HCT116 (cell line): ENCODE data around the gene SBSN. TPM values are rescaled to one million over a fixed set of nuclear protein-coding genes. Genes with fewer than 3 reads are reported as not detected.

Experiments
- ATAC-seq: fragments of 200-7000 bp; cut with Tn5 transposase; 2 replicates; pipeline ENCODE4 v1.9.1; 2020; ENCODE audit warnings: mild to moderate bottlenecking, moderate library complexity
- BruUV-seq: library from RNA; stranded (reverse); fragments of 400-500 nt; replicated peaks from 2 replicates; lab custom pipeline; 2021; lab: Mats Ljungman, UMichigan
- CTCF ChIA-PET: fragments of 300-600 bp; sonication (Branson Sonifier 250); formaldehyde crosslinking; loops from one replicate; lab custom pipeline; 2021; ENCODE audit warnings: antibody characterized with exemption; lab: Charles Lee
- POLR2A ChIA-PET: fragments of 300-600, 350-600 bp; sonication (Branson Sonifier 250); formaldehyde crosslinking; loops from one replicate; lab custom pipeline; 2021; ENCODE audit warnings: antibody characterized with exemption; lab: Charles Lee
- RAD21 ChIA-PET, 2 experiments: fragments of 300-600 bp; sonication (Branson Sonifier 250); formaldehyde crosslinking; loops; one replicate each; lab custom pipeline; 2023; ENCODE audit warnings: low total read pairs in 2 of 2; ENCODE audit not compliant: uncharacterized antibody in 2 of 2, unreplicated experiment in 2 of 2, low non-redundant PET in 1 of 2; lab: Charles Lee
- DNase-seq: peaks from one replicate; pipeline ENCODE4 v3.0.0-alpha.2; 2010; ENCODE audit warnings: low read depth, low spot score
- H2AFZ ChIP-seq: fragments of 200-600 bp; shearing (Covaris generic), sonication (generic); 2 replicates; pipeline ENCODE4 v1.6.1; 2017; ENCODE audit warnings: low read depth, mixed run types, mixed read lengths, antibody characterized with exemption, low read length; ENCODE audit not compliant: poor library complexity, severe bottlenecking
- H3K27ac ChIP-seq: 2 replicates; pipeline ENCODE4 v1.5.1; 2012; ENCODE audit warnings: low read depth, low read length
- H3K27me3 ChIP-seq: fragments of 200-600 bp; sonication (generic); 2 replicates; pipeline ENCODE4 v1.6.1; 2016; ENCODE audit warnings: mixed run types, low read length, mixed read lengths; ENCODE audit not compliant: insufficient read depth
- H3K36me3 ChIP-seq, 2 experiments: fragments of 200-500 bp in 1 of 2; fragments of 200-600 bp in 1 of 2; sonication (Bioruptor generic) in 1 of 2; sonication (generic) in 1 of 2; 2 replicates each; pipeline versions ENCODE4 v1.5.1 to v1.6.1; 2014 to 2016; ENCODE audit warnings: low read length in 2 of 2, inconsistent platforms in 1 of 2, mixed read lengths in 1 of 2, mixed run types in 1 of 2; ENCODE audit not compliant: insufficient read depth in 2 of 2, control insufficient read depth in 1 of 2
- H3K4me1 ChIP-seq, 2 experiments: fragments of 200-600 bp in 1 of 2; sonication (generic) in 1 of 2; 2 replicates each; pipeline versions ENCODE4 v1.5.1 to v1.6.1; 2012 to 2017; ENCODE audit warnings: low read length in 2 of 2, inconsistent platforms in 1 of 2, mild to moderate bottlenecking in 1 of 2, mixed read lengths in 1 of 2, mixed run types in 1 of 2, moderate library complexity in 1 of 2; ENCODE audit not compliant: insufficient read depth in 2 of 2, control insufficient read depth in 1 of 2
- H3K4me2 ChIP-seq: fragments of 200-600 bp; sonication (generic); 2 replicates; pipeline ENCODE4 v1.6.1; 2017; ENCODE audit warnings: mixed run types, low read length, mixed read lengths
- H3K4me3 ChIP-seq, 2 experiments: fragments of 200-600 bp in 1 of 2; sonication (generic) in 1 of 2; replicated peaks in 1 of 2; 2 replicates each; pipeline ENCODE4 v1.5.1; 2011 to 2016; ENCODE audit warnings: low read length in 2 of 2, control low read depth in 1 of 2, low read depth in 1 of 2, mild to moderate bottlenecking in 1 of 2, mixed read lengths in 1 of 2, mixed run types in 1 of 2
- H3K79me2 ChIP-seq: fragments of 200-600 bp; sonication (generic); 2 replicates; pipeline ENCODE4 v1.6.1; 2017; ENCODE audit warnings: mild to moderate bottlenecking, mixed run types, low read length, moderate library complexity, mixed read lengths; ENCODE audit not compliant: insufficient read depth
- H3K9ac ChIP-seq: fragments of 200-600 bp; sonication (generic); 2 replicates; pipeline ENCODE4 v1.6.1; 2016; ENCODE audit warnings: low read length, mixed read lengths
- H3K9me2 ChIP-seq: fragments of 200-600 bp; sonication (generic), shearing (Covaris generic); 2 replicates; pipeline ENCODE4 v1.6.1; 2017; ENCODE audit warnings: mixed run types, mild to moderate bottlenecking, moderate library complexity; ENCODE audit not compliant: insufficient read depth
- H3K9me3 ChIP-seq, 2 experiments: fragments of 200-500 bp in 1 of 2; fragments of 200-600 bp in 1 of 2; sonication (Bioruptor generic) in 1 of 2; sonication (generic) in 1 of 2; 2 replicates each; pipeline ENCODE4 v1.6.1; 2014 to 2017; ENCODE audit warnings: low read length in 2 of 2, mixed read lengths in 2 of 2, inconsistent platforms in 1 of 2, low read depth in 1 of 2, mild to moderate bottlenecking in 1 of 2, mixed run types in 1 of 2, moderate library complexity in 1 of 2; ENCODE audit not compliant: control insufficient read depth in 1 of 2, insufficient read depth in 1 of 2
- H4K20me1 ChIP-seq: fragments of 200-600 bp; sonication (generic), shearing (Covaris generic); 2 replicates; pipeline ENCODE4 v1.6.1; 2017; ENCODE audit warnings: mixed run types, mild to moderate bottlenecking, moderate library complexity; ENCODE audit not compliant: insufficient read depth
- CBX3 ChIP-seq: IDR thresholded peaks from 2 replicates; pipeline ENCODE4 v1.6.1; 2012; ENCODE audit warnings: low read depth
- CEBPB ChIP-seq: IDR thresholded peaks from 2 replicates; pipeline ENCODE4 v1.6.1; 2012; ENCODE audit warnings: low read depth
- CTCF ChIP-seq, 3 experiments: fragments of 200-600 bp in 1 of 3; sonication (generic) in 1 of 3; IDR thresholded peaks in 2 of 3; conservative IDR thresholded peaks in 1 of 3; 2 replicates each; pipeline ENCODE4 v1.5.1; 2012 to 2017; ENCODE audit warnings: low read depth in 2 of 3, low read length in 2 of 3, antibody characterized with exemption in 1 of 3, borderline replicate concordance in 1 of 3, control low read depth in 1 of 3, mild to moderate bottlenecking in 1 of 3, mixed read lengths in 1 of 3, mixed run types in 1 of 3, moderate library complexity in 1 of 3; ENCODE audit not compliant: insufficient read depth in 1 of 3
- EGR1 ChIP-seq: IDR thresholded peaks from 2 replicates; pipeline ENCODE4 v1.6.1; 2012; ENCODE audit warnings: low read depth
- ELF1 ChIP-seq: IDR thresholded peaks from 2 replicates; pipeline ENCODE4 v1.6.1; 2012; ENCODE audit warnings: low read depth, borderline replicate concordance
- EZH2 ChIP-seq: fragments of 200-600 bp; sonication (generic); IDR thresholded peaks from 2 replicates; pipeline ENCODE4 v1.6.1; 2017; ENCODE audit warnings: antibody characterized with exemption, mixed run types
- EZH2phosphoT487 ChIP-seq: fragments of 200-600 bp; IDR thresholded peaks from 2 replicates; pipeline ENCODE4 v1.6.1; 2018; ENCODE audit warnings: antibody characterized with exemption, borderline replicate concordance
- FOSL1 ChIP-seq: IDR thresholded peaks from 2 replicates; pipeline ENCODE4 v1.6.1; 2012; ENCODE audit warnings: low read depth
- JUND ChIP-seq: IDR thresholded peaks from 2 replicates; pipeline ENCODE4 v1.6.1; 2012
- MAX ChIP-seq: IDR thresholded peaks from 2 replicates; pipeline ENCODE4 v1.6.1; 2012
- POLR2A ChIP-seq: IDR thresholded peaks from 2 replicates; pipeline ENCODE4 v1.7.0; 2011; ENCODE audit warnings: borderline replicate concordance; ENCODE audit not compliant: insufficient read depth, insufficient read length; ENCODE audit errors: extremely low read depth
- POLR2AphosphoS5 ChIP-seq: IDR thresholded peaks from 2 replicates; pipeline ENCODE4 v1.6.1; 2011; ENCODE audit warnings: mild to moderate bottlenecking, low read depth, low read length, moderate library complexity
- RAD21 ChIP-seq: IDR thresholded peaks from 2 replicates; pipeline ENCODE4 v1.6.1; 2012; ENCODE audit warnings: low read depth, mild to moderate bottlenecking
- SIN3A ChIP-seq: IDR thresholded peaks from 2 replicates; pipeline ENCODE4 v1.6.1; 2012; ENCODE audit warnings: low read depth
- SP1 ChIP-seq: IDR thresholded peaks from 2 replicates; pipeline ENCODE4 v1.6.1; 2012; ENCODE audit warnings: low read depth
- SRF ChIP-seq: IDR thresholded peaks from 2 replicates; pipeline ENCODE4 v1.6.1; 2012; ENCODE audit warnings: low read depth
- TCF7L2 ChIP-seq: IDR thresholded peaks from 2 replicates; pipeline ENCODE4 v1.7.0; 2011; ENCODE audit warnings: borderline replicate concordance, inconsistent platforms; ENCODE audit not compliant: insufficient read depth, insufficient read length; ENCODE audit errors: extremely low read depth
- YY1 ChIP-seq: IDR thresholded peaks from 2 replicates; pipeline ENCODE4 v1.6.1; 2011; ENCODE audit warnings: low read length, low read depth, moderate library complexity, mild to moderate bottlenecking; ENCODE audit not compliant: insufficient replicate concordance; ENCODE audit errors: extremely low read depth
- ZFX ChIP-seq: fragments of 450-650 bp; IDR thresholded peaks from 2 replicates; pipeline ENCODE4 v1.6.1; 2017
- ZNF274 ChIP-seq: fragments of 200-500 bp; sonication (Bioruptor generic); IDR thresholded peaks from 2 replicates; pipeline ENCODE4 v1.6.1; 2014; ENCODE audit warnings: mild to moderate bottlenecking, low read depth, low read length, inconsistent platforms
- intact Hi-C: fragments of 100-400 bp; cut with micrococcal nuclease; formaldehyde crosslinking; loops from 2 replicates; pipeline ENCODE4 v1.10.0; 2022
- total RNA-seq: library from RNA; stranded (reverse); gene quantifications from one replicate; pipeline ENCODE4 v1.2.1, GENCODE V29; 2021; ENCODE audit not compliant: unreplicated experiment
- TF ChIP-seq, protein P1 (sequence below): IDR thresholded peaks from 2 replicates; pipeline ENCODE4 v1.6.1; 2012

The SBSN gene
- total RNA-seq, 1 experiment from 2014 or later = 0.66 TPM

- peaks cover 0 to 12% of the 10 kb centered on the region in 2 experiments; a peak in 1 of 4 replicates for H3K4me1 ChIP-seq
- no peaks in the 10 kb centered on the region for H4K20me1 ChIP-seq
- H3K4me2 ChIP-seq = no peak overlapping the region
- ChIA-PET CTCF (no interaction called here), POLR2A (interaction anchor here (0.6 kb wide), 1 partner anchor 304 kb away, joined by 3 read pairs; no protein-coding TSS in a partner anchor), RAD21 (no interaction called here)
- no peak overlapping the region for H3K4me3 ChIP-seq
- no peaks in the 10 kb centered on the region for H3K79me2 ChIP-seq
- ATAC-seq (no peak), DNase-seq (no peak)
- H3K27ac ChIP-seq = no peak overlapping the region
- no peaks in the 10 kb centered on the region for H3K36me3 ChIP-seq
- no peaks in the 10 kb centered on the region for H3K9me2 ChIP-seq
- H3K9me3 ChIP-seq = no peaks in the 10 kb centered on the region
- BruUV-seq = no TSS peak
- intact Hi-C loops = no loop called here
- H2AFZ ChIP-seq = no peak overlapping the region
- H3K27me3 ChIP-seq = no peaks in the 10 kb centered on the region
- no peak overlapping the region for H3K9ac ChIP-seq
- TF ChIP-seq SIN3A (no peak), MAX (no peak), CEBPB (no peak), JUND (no peak), TCF7L2 (no peak), RAD21 (no peak), EZH2 (no peak), ZNF274 (no peak), EZH2phosphoT487 (no peak), SRF (no peak), ZFX (no peak), ELF1 (no peak)
- TF ChIP-seq, all 23 proteins: peak for 0
Observed at GRCh38 chr19:35561436-35561835, 33.3 kb upstream of the SBSN start.

DNA sequence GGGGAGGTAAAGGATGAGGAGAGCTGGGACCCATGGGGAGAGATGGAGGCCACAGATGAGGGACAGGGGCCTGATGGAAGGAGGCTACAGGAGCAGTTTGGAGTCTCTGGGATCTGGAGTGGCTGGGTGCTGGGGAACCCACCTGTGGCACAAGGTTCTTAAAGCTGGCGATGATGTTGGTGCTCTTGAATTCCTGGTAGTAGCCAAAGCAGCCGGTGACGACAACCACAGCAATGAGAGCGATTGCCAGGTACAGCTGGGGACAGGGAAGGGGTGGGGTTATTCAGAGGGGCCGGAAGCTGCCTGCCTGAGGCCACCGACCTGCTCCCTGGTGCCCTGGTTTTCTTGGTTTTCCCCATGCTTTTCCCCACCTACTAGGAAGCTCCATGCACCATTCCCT, 32.6 kb upstream of the SBSN start:
- no TSS peak for BruUV-seq
- Histone ChIP-seq H3K9ac (no peak overlapping the region), H4K20me1 (no peaks in the 10 kb centered on the region), H3K4me1 (peaks cover 0 to 12% of the 10 kb centered on the region in 2 experiments; a peak in 2 of 4 replicates), H3K4me2 (no peak overlapping the region), H2AFZ (no peak overlapping the region), H3K4me3 (no peak overlapping the region), H3K9me2 (no peaks in the 10 kb centered on the region), H3K27ac (no peak overlapping the region), H3K9me3 (no peaks in the 10 kb centered on the region), H3K27me3 (no peaks in the 10 kb centered on the region), H3K36me3 (no peaks in the 10 kb centered on the region), H3K79me2 (no peaks in the 10 kb centered on the region)
- intact Hi-C loops = no loop called here
- ChIA-PET CTCF (no interaction called here), RAD21 (no interaction called here), POLR2A (interaction anchor here (0.6 kb wide), 1 partner anchor 303 kb away, joined by 3 read pairs; no protein-coding TSS in a partner anchor)
- DNase-seq (no peak), ATAC-seq (no peak)
- TF ChIP-seq YY1 (no peak), SP1 (no peak), CTCF (IDR thresholded peaks at IDR 0.05 in 2 of 3, conservative IDR thresholded peaks at IDR 0.05 in 1 of 3; ENCODE audit: borderline replicate concordance in 1 of 3, insufficient read depth in 1 of 3, low read depth in 2 of 3, low read length in 2 of 3) (no peak), CEBPB (no peak), ZFX (no peak), FOSL1 (no peak), POLR2A (no peak), ELF1 (no peak), SRF (no peak), POLR2AphosphoS5 (no peak), EGR1 (no peak), CBX3 (no peak), SIN3A (no peak)
- TF ChIP-seq, protein P1, sequence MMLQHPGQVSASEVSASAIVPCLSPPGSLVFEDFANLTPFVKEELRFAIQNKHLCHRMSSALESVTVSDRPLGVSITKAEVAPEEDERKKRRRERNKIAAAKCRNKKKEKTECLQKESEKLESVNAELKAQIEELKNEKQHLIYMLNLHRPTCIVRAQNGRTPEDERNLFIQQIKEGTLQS = no peak
